GM23338 (cell line): ENCODE data around the gene FAM163A. TPM values are rescaled to one million over a fixed set of nuclear protein-coding genes. Genes with fewer than 3 reads are reported as not detected.

Experiments used
- ATAC-seq: fragments of 200-7000 bp; cut with Tn5 transposase; 3 replicates; pipeline ENCODE4 v1.9.1; 2020
- DNase-seq: peaks from one replicate; pipeline ENCODE4 v3.0.0-alpha.2; 2015; ENCODE audit warnings: low spot score
- H2AFZ ChIP-seq: fragments of 200-600 bp; sonication (generic); 2 replicates; pipeline ENCODE4 v1.8.0; 2016; ENCODE audit warnings: antibody characterized with exemption, mild to moderate bottlenecking, moderate library complexity
- H3F3A ChIP-seq: fragments of 200-600 bp; sonication (generic); replicated peaks from 2 replicates; pipeline ENCODE4 v1.8.0; 2017; ENCODE audit warnings: antibody characterized with exemption, mixed run types, low read depth
- H3K27ac ChIP-seq: fragments of 200-600 bp; sonication (generic); 2 replicates; pipeline ENCODE4 v1.6.1; 2016; ENCODE audit warnings: low read depth
- H3K27me3 ChIP-seq: fragments of 200-600 bp; sonication (generic); 2 replicates; pipeline ENCODE4 v1.8.0; 2016; ENCODE audit warnings: mild to moderate bottlenecking, mixed run types, moderate library complexity; ENCODE audit not compliant: insufficient read depth
- H3K36me3 ChIP-seq: fragments of 200-600 bp; sonication (generic); 2 replicates; pipeline ENCODE4 v1.8.0; 2016; ENCODE audit warnings: mild to moderate bottlenecking; ENCODE audit not compliant: insufficient read depth
- H3K4me1 ChIP-seq: fragments of 200-600 bp; sonication (generic); 2 replicates; pipeline ENCODE4 v1.8.0; 2016; ENCODE audit warnings: mild to moderate bottlenecking, moderate library complexity; ENCODE audit not compliant: insufficient read depth
- H3K4me2 ChIP-seq: fragments of 200-600 bp; sonication (generic); 2 replicates; pipeline ENCODE4 v1.7.1; 2017; ENCODE audit warnings: mixed run types
- H3K4me3 ChIP-seq: fragments of 200-600 bp; sonication (generic); 2 replicates; pipeline ENCODE4 v1.6.1; 2016; ENCODE audit warnings: mixed run types
- H3K79me2 ChIP-seq: fragments of 200-600 bp; sonication (generic); replicated peaks from 2 replicates; pipeline ENCODE4 v1.8.0; 2017; ENCODE audit warnings: mild to moderate bottlenecking; ENCODE audit not compliant: insufficient read depth
- H3K9me2 ChIP-seq: fragments of 200-600 bp; sonication (generic); 2 replicates; pipeline ENCODE4 v1.8.0; 2017; ENCODE audit not compliant: insufficient read depth
- H4K20me1 ChIP-seq: fragments of 200-600 bp; sonication (generic); replicated peaks from 2 replicates; pipeline ENCODE4 v1.8.0; 2017; ENCODE audit warnings: mild to moderate bottlenecking; ENCODE audit not compliant: insufficient read depth
- H3K27ac Mint-ChIP-seq: 2 replicates; pipeline ENCODE4 v1.8.0; 2020; ENCODE audit warnings: inconsistent platforms, mild to moderate bottlenecking, moderate library complexity, mixed read lengths
- H3K27me3 Mint-ChIP-seq: 3 replicates; pipeline ENCODE4 v1.8.0; 2022; ENCODE audit warnings: low read depth, mild to moderate bottlenecking, moderate library complexity, mixed read lengths, inconsistent platforms; ENCODE audit not compliant: insufficient read depth, poor library complexity
- H3K36me3 Mint-ChIP-seq: 3 replicates; pipeline ENCODE4 v1.8.0; 2021; ENCODE audit warnings: low read depth, mild to moderate bottlenecking, inconsistent platforms, moderate library complexity, mixed read lengths
- H3K4me1 Mint-ChIP-seq: 3 replicates; pipeline ENCODE4 v1.8.0; 2020; ENCODE audit warnings: mild to moderate bottlenecking, inconsistent platforms, mixed read lengths
- H3K4me3 Mint-ChIP-seq: 3 replicates; pipeline ENCODE4 v1.8.0; 2021; ENCODE audit warnings: moderate library complexity, mild to moderate bottlenecking, inconsistent platforms, mixed read lengths
- H3K9me3 Mint-ChIP-seq: 3 replicates; pipeline ENCODE4 v1.8.0; 2020; ENCODE audit warnings: moderate library complexity, mild to moderate bottlenecking, inconsistent platforms, mixed read lengths
- CREB1 ChIP-seq: fragments of 250-450 bp; sonication (Bioruptor Pico); IDR thresholded peaks from 2 replicates; pipeline ENCODE4 v1.5.0; 2020; ENCODE audit warnings: low read depth, mild to moderate bottlenecking, moderate library complexity
- EZH2 ChIP-seq: fragments of 200-600 bp; sonication (generic); IDR thresholded peaks from one replicate; pipeline ENCODE4 v1.8.0; 2017; ENCODE audit warnings: antibody characterized with exemption, mild to moderate bottlenecking, low read depth; ENCODE audit not compliant: unreplicated experiment
- EZH2phosphoT487 ChIP-seq: fragments of 200-600 bp; sonication (generic); IDR thresholded peaks from one replicate; pipeline ENCODE4 v1.8.1; 2018; ENCODE audit warnings: antibody characterized with exemption; ENCODE audit not compliant: unreplicated experiment
- POLR2AphosphoS5 ChIP-seq: IDR thresholded peaks from 2 replicates; pipeline ENCODE4 v1.6.1; 2016; ENCODE audit warnings: antibody characterized with exemption, low read depth
- ZNF114 ChIP-seq: fragments of 250-450 bp; sonication (Bioruptor Pico); IDR thresholded peaks from 2 replicates; pipeline ENCODE4 v1.5.0; 2020; ENCODE audit warnings: mild to moderate bottlenecking, moderate library complexity
- polyA plus RNA-seq: library from polyadenylated mRNA; unstranded; fragments of >200 nt; fragmentation: Nextera tagmentation; extraction: Ambion mirVana; gene quantifications from 2 replicates; pipeline ENCODE4 v1.2.1, GENCODE V29; 2016
- total RNA-seq: library from RNA; depleted of rRNA; stranded (reverse); fragments of >200 nt; shearing (Covaris generic); gene quantifications from 2 replicates; pipeline ENCODE4 v1.2.3, GENCODE V29; 2014
- TF ChIP-seq, protein P1 (sequence below): IDR thresholded peaks from one replicate; pipeline ENCODE4 v1.6.1; 2018; ENCODE audit warnings: antibody characterized with exemption; ENCODE audit not compliant: unreplicated experiment
- TF ChIP-seq, protein P2 (sequence below), 2 experiments: fragments of 200-600 bp in 1 of 2; sonication (generic) in 1 of 2; conservative IDR thresholded peaks; 2 replicates each; pipeline versions ENCODE4 v1.5.1 to v1.6.1; 2016 to 2017; ENCODE audit warnings: antibody characterized with exemption in 2 of 2, low read depth in 2 of 2, mild to moderate bottlenecking in 2 of 2, moderate library complexity in 1 of 2

The FAM163A gene
- total and polyA plus RNA-seq, 2 experiments from 2014 or later = not detected

DNA sequence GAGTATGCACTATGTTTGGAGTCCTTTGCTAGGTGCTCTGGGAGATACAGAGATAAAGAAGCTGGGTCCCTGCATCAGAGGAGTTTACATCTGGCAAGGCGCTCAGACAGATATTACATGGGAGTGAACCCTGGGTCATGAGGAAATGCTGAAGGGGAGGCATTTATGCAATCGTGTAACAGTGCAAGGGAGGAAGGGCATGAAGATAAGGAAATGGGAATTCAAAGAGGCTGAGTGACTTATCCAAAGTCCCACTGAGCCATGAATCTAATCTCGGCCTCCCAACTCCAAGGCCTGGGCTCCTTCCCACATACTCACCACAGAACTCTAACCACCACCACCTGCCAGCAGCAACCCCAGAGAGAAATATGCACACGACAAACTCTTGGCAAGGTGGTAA, 51.6 kb downstream of the FAM163A start (continued):
- TF ChIP-seq, protein P1, sequence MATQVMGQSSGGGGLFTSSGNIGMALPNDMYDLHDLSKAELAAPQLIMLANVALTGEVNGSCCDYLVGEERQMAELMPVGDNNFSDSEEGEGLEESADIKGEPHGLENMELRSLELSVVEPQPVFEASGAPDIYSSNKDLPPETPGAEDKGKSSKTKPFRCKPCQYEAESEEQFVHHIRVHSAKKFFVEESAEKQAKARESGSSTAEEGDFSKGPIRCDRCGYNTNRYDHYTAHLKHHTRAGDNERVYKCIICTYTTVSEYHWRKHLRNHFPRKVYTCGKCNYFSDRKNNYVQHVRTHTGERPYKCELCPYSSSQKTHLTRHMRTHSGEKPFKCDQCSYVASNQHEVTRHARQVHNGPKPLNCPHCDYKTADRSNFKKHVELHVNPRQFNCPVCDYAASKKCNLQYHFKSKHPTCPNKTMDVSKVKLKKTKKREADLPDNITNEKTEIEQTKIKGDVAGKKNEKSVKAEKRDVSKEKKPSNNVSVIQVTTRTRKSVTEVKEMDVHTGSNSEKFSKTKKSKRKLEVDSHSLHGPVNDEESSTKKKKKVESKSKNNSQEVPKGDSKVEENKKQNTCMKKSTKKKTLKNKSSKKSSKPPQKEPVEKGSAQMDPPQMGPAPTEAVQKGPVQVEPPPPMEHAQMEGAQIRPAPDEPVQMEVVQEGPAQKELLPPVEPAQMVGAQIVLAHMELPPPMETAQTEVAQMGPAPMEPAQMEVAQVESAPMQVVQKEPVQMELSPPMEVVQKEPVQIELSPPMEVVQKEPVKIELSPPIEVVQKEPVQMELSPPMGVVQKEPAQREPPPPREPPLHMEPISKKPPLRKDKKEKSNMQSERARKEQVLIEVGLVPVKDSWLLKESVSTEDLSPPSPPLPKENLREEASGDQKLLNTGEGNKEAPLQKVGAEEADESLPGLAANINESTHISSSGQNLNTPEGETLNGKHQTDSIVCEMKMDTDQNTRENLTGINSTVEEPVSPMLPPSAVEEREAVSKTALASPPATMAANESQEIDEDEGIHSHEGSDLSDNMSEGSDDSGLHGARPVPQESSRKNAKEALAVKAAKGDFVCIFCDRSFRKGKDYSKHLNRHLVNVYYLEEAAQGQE = no peak

DNA sequence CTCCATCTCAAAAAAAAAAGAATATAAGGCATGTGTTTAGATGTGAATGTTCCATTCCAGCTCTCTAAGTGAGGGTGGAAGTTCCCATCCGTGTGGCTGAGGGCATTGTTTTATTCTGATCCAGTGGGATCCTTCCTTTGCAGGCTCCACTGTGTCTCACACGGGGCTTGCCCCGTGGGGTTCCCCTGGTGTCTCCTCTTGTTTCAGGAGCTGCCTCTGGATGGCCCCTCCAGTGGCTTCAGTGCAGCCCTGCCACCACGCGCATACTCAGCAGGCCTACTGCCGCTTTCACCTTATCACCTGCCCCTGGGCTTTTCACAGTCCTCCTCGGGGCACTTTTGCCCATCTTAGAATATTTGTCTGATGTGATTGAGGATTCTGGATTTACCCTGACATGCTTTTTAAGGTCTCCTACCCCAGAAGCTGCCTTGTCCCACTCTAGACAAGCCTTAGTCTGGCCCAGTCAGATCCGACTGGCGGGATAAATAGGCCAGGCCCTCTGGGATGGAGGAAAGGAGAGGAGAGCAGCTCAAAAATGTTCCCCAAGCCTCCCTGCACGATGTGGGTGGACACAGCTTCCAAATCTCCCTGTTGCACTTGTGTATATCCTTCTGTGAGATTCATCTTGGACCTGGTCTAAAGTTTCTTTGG, 55.2 kb downstream of the FAM163A start:
- Histone ChIP-seq H3K4me2 (no peak overlapping the region), H3K79me2 (no peaks in the 10 kb centered on the region), H3K9me2 (no peaks in the 10 kb centered on the region), H3K27me3 (no peaks in the 10 kb centered on the region), H3K4me3 (no peak overlapping the region), H4K20me1 (no peaks in the 10 kb centered on the region), H3F3A (no peaks in the 10 kb centered on the region), H2AFZ (no peak overlapping the region; the same call in 1 of the 2 replicates), H3K4me1 (no peaks in the 10 kb centered on the region), H3K36me3 (no peaks in the 10 kb centered on the region), H3K27ac (no peak overlapping the region)
- Mint-ChIP-seq H3K4me3 (no peak overlapping the region), H3K4me1 (peaks cover 15% of the 10 kb centered on the region), H3K27me3 (peaks cover 2% of the 10 kb centered on the region), H3K9me3 (no peaks in the 10 kb centered on the region), H3K27ac (no peak overlapping the region), H3K36me3 (no peaks in the 10 kb centered on the region)
- no peak for TF ChIP-seq EZH2phosphoT487
- no peak for TF ChIP-seq POLR2AphosphoS5
- TF ChIP-seq, protein P1 = no peak
- ATAC-seq (no peak; the same call in 2 of the 3 replicates), DNase-seq (no peak)

DNA sequence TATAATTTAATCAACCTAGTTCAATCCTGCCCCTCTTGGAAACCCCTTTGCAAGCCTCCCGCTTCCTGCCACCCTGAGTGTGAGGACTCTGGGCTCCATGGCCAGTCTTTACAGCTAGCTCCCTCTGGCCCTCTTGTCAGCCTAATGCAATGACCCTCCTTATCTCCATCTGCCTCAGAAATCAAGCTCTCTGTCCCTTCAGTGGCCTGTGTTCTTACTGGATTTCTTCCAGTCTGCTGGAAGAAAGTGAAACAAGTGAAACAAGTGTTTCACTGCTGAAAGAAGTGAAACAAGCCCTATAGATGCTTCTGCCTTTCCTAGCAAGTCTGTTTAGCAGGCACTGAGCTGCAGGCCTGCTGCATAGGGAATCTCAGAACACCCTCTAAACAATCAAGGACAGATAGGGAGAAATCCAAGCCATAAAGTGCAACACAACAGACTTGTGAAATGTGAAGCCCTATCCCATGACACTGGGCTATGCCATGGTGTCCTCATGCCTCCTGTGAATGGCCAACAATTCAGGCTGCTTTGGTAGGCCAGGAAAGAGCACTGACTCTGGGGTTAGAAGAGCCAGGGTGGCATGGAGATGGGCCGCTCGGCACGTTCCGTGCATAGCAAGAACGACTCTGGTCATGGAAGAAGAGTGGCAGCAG, 55.9 kb downstream of the FAM163A start:
- Histone ChIP-seq H3K27ac (no peak overlapping the region), H3K4me1 (no peaks in the 10 kb centered on the region), H2AFZ (no peak overlapping the region), H3K79me2 (no peaks in the 10 kb centered on the region), H3K36me3 (no peaks in the 10 kb centered on the region), H3K27me3 (no peaks in the 10 kb centered on the region), H3K4me2 (no peak overlapping the region), H3K4me3 (no peak overlapping the region), H3K9me2 (no peaks in the 10 kb centered on the region), H3F3A (no peaks in the 10 kb centered on the region), H4K20me1 (no peaks in the 10 kb centered on the region)
- Mint-ChIP-seq H3K4me1 (peaks cover 15% of the 10 kb centered on the region), H3K9me3 (no peaks in the 10 kb centered on the region), H3K36me3 (no peaks in the 10 kb centered on the region), H3K27ac (no peak overlapping the region), H3K27me3 (peaks cover 2% of the 10 kb centered on the region), H3K4me3 (no peak overlapping the region)
- DNase-seq (no peak), ATAC-seq (no peak)
- TF ChIP-seq EZH2 (no peak), EZH2phosphoT487 (no peak), CREB1 (CRISPR knock-in tag) (no peak), ZNF114 (no peak)
- TF ChIP-seq, protein P2, sequence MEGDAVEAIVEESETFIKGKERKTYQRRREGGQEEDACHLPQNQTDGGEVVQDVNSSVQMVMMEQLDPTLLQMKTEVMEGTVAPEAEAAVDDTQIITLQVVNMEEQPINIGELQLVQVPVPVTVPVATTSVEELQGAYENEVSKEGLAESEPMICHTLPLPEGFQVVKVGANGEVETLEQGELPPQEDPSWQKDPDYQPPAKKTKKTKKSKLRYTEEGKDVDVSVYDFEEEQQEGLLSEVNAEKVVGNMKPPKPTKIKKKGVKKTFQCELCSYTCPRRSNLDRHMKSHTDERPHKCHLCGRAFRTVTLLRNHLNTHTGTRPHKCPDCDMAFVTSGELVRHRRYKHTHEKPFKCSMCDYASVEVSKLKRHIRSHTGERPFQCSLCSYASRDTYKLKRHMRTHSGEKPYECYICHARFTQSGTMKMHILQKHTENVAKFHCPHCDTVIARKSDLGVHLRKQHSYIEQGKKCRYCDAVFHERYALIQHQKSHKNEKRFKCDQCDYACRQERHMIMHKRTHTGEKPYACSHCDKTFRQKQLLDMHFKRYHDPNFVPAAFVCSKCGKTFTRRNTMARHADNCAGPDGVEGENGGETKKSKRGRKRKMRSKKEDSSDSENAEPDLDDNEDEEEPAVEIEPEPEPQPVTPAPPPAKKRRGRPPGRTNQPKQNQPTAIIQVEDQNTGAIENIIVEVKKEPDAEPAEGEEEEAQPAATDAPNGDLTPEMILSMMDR (conservative IDR thresholded peaks at IDR 0.05; ENCODE audit: low read depth in 2 of 2) = no peak
